K562 (cell line): Measurements from ENCODE around the gene ZNF300. TPM values are rescaled to one million over a fixed set of nuclear protein-coding genes. Genes with fewer than 3 reads are reported as not detected.

Experiments
- ARID3A ChIP-seq: IDR thresholded peaks from 2 replicates; pipeline ENCODE4 v1.6.1; 2012; ENCODE audit warnings: low read depth, low read length, improper control_type of control experiment, borderline replicate concordance
- ATF2 ChIP-seq: sonication (generic); formaldehyde crosslinking; IDR thresholded peaks from 2 replicates; pipeline ENCODE4 v1.8.1; 2022; ENCODE audit warnings: missing genetic modification reagents
- CREB1 ChIP-seq, 2 experiments: sonication (generic) in 1 of 2; formaldehyde crosslinking in 1 of 2; IDR thresholded peaks; 2 replicates each; pipeline versions ENCODE4 v1.6.1 to v1.8.0; 2012 to 2022; ENCODE audit warnings: inconsistent platforms in 1 of 2, mild to moderate bottlenecking in 1 of 2, missing genetic modification reagents in 1 of 2, moderate library complexity in 1 of 2
- DEAF1 ChIP-seq: fragments of 450-650 bp; formaldehyde crosslinking; IDR thresholded peaks from 2 replicates; pipeline ENCODE4 v1.4.0; 2020; ENCODE audit warnings: mild to moderate bottlenecking, moderate library complexity
- DMBX1 ChIP-seq: fragments of 250-450 bp; sonication (Bioruptor Pico); IDR thresholded peaks from 2 replicates; pipeline ENCODE4 v1.8.0; 2022; ENCODE audit warnings: inconsistent platforms, mild to moderate bottlenecking, moderate library complexity, borderline replicate concordance
- FOXP1 ChIP-seq: sonication (generic); formaldehyde crosslinking; IDR thresholded peaks from 2 replicates; pipeline ENCODE4 v1.8.0; 2022; ENCODE audit warnings: mild to moderate bottlenecking, missing genetic modification reagents
- KDM4B ChIP-seq, 2 experiments: fragments of 450-650 bp in 1 of 2; sonication (generic) in 1 of 2; IDR thresholded peaks; 2 replicates each; pipeline ENCODE4 v1.6.1; 2016 to 2017; ENCODE audit warnings: borderline replicate concordance in 2 of 2, antibody characterized with exemption in 1 of 2, low read depth in 1 of 2, mild to moderate bottlenecking in 1 of 2
- LARP7 ChIP-seq: fragments of 450-650 bp; IDR thresholded peaks from 2 replicates; pipeline ENCODE4 v1.6.1; 2016
- MLLT1 ChIP-seq, 2 experiments: fragments of 450-650 bp; IDR thresholded peaks; 2 replicates each; pipeline ENCODE4 v1.6.1; 2016
- MXI1 ChIP-seq: IDR thresholded peaks from 2 replicates; pipeline ENCODE4 v1.6.1; 2011; ENCODE audit warnings: low read depth, mild to moderate bottlenecking, improper control_type of control experiment, low read length
- NFRKB ChIP-seq: fragments of 450-650 bp; IDR thresholded peaks from 2 replicates; pipeline ENCODE4 v1.6.1; 2016; ENCODE audit warnings: low read depth
- TRIM25 ChIP-seq: fragments of 450-650 bp; IDR thresholded peaks from 2 replicates; pipeline ENCODE4 v1.7.0; 2016; ENCODE audit warnings: borderline replicate concordance
- ZNF282 ChIP-seq: sonication (generic); formaldehyde crosslinking; IDR thresholded peaks from 2 replicates; pipeline ENCODE4 v1.8.1; 2023; ENCODE audit warnings: missing genetic modification reagents
- ZNF449 ChIP-seq: fragments of 250-450 bp; sonication (Bioruptor Pico); IDR thresholded peaks from 2 replicates; pipeline ENCODE4 v1.8.0; 2022; ENCODE audit warnings: moderate library complexity, mild to moderate bottlenecking, inconsistent platforms
- polyA plus RNA-seq, 8 experiments: library from polyadenylated mRNA; depleted of rRNA in 4 of 8; stranded (reverse) in 5 of 8; unstranded in 3 of 8; fragments of >200 nt; fragmentation: Nextera tagmentation in 2 of 8; fragmentation: Illumina TruSeq in 1 of 8; extraction: Ambion mirVana in 2 of 8; extraction: Trizol in 1 of 8; gene quantifications; 2 replicates each; pipeline versions ENCODE4 v1.2.1 to v1.2.3, GENCODE V29; 2011 to 2014; ENCODE audit warnings: inconsistent platforms in 1 of 8, missing spikeins in 1 of 8
- total RNA-seq, 7 experiments: library from RNA; depleted of rRNA in 6 of 7; stranded (reverse); fragments of >200 nt in 6 of 7; fragmentation: Illumina TruSeq in 2 of 7; extraction: Trizol in 2 of 7; gene quantifications; 2 replicates each; pipeline versions ENCODE4 v1.2.1 to v1.2.3, GENCODE V29; 2011 to 2021; ENCODE audit warnings: low replicate concordance in 1 of 7

The ZNF300 gene
- total and polyA plus RNA-seq, 9 of the 15 experiments (the other 6 are each of a cell fraction or from before 2014, with no cell fraction given) = 4.4 to 13.2 (median 11.1) TPM

- TF ChIP-seq MLLT1 (IDR thresholded peaks at IDR 0.05) = peak in 1 of 2 experiments; percentile 79; a peak in 1 of 4 replicates
- TF ChIP-seq ZNF282 = no peak
- no peak for TF ChIP-seq MXI1
- no peak for TF ChIP-seq DEAF1 (CRISPR knock-in tag)
- 0 out of 2 replicates have a peak, but pooled peaks have one; percentile 44 for TF ChIP-seq LARP7
- TF ChIP-seq CREB1 (IDR thresholded peaks at IDR 0.05) = no peak
- TF ChIP-seq CREB1 (CRISPR knock-in tag; IDR thresholded peaks at IDR 0.05) = no peak
- no peak for TF ChIP-seq ARID3A
- TF ChIP-seq TRIM25 = peak; percentile 75; the same call in 1 of the 2 replicates
- TF ChIP-seq DMBX1 (CRISPR knock-in tag) = no peak
- no peak for TF ChIP-seq ZNF449 (CRISPR knock-in tag)
- TF ChIP-seq KDM4B (IDR thresholded peaks at IDR 0.05; ENCODE audit: borderline replicate concordance in 2 of 2, low read depth in 1 of 2) = no peak
- no peak for TF ChIP-seq FOXP1 (CRISPR knock-in tag)
- TF ChIP-seq ATF2 (CRISPR knock-in tag) = no peak
- no peak for TF ChIP-seq NFRKB
Observed at GRCh38 chr5:150905312-150905683, 518 bp upstream of the ZNF300 start (continued).
